Glutamatergic neuron (in vitro differentiated cells): ENCODE data around the gene ENSA. TPM values are rescaled to one million over a fixed set of nuclear protein-coding genes. Genes with fewer than 3 reads are reported as not detected.
"Not testable (repeated sequence)": the region's sequence is repeated elsewhere in the genome, so short reads cannot be mapped to it uniquely, and the experiment has no call there.

Experiments used
- DNase-seq: peaks from one replicate; pipeline ENCODE4 v3.0.0; 2022
- H3K27ac Mint-ChIP-seq: one replicate; pipeline ENCODE4 v1.8.0; 2020; ENCODE audit warnings: mild to moderate bottlenecking, mixed read lengths, inconsistent platforms; ENCODE audit not compliant: unreplicated experiment
- H3K27me3 Mint-ChIP-seq: one replicate; pipeline ENCODE4 v1.8.0; 2020; ENCODE audit warnings: mild to moderate bottlenecking, moderate library complexity, mixed read lengths, inconsistent platforms; ENCODE audit not compliant: unreplicated experiment
- H3K36me3 Mint-ChIP-seq: one replicate; pipeline ENCODE4 v1.8.0; 2020; ENCODE audit warnings: mild to moderate bottlenecking, mixed read lengths, inconsistent platforms; ENCODE audit not compliant: unreplicated experiment
- H3K4me1 Mint-ChIP-seq: one replicate; pipeline ENCODE4 v1.8.0; 2020; ENCODE audit warnings: mild to moderate bottlenecking, low read depth, mixed read lengths, inconsistent platforms; ENCODE audit not compliant: unreplicated experiment
- H3K4me3 Mint-ChIP-seq: one replicate; pipeline ENCODE4 v1.8.0; 2020; ENCODE audit warnings: mild to moderate bottlenecking, mixed read lengths, inconsistent platforms; ENCODE audit not compliant: unreplicated experiment
- H3K9me3 Mint-ChIP-seq: one replicate; pipeline ENCODE4 v1.8.0; 2020; ENCODE audit warnings: mild to moderate bottlenecking, moderate library complexity, mixed read lengths, inconsistent platforms; ENCODE audit not compliant: unreplicated experiment
- total RNA-seq: library from RNA; stranded (reverse); fragmentation: NEBNext Ultra II Directional; extraction: Animal tissue kit (Norgen Biotek cat#: 25700); gene quantifications from one replicate; pipeline ENCODE4 v1.2.1, GENCODE V29; 2021; ENCODE audit not compliant: unreplicated experiment
- TF ChIP-seq, protein P1 (sequence below): fragments of 200-600 bp; sonication (generic); IDR thresholded peaks from one replicate; pipeline ENCODE4 v1.5.0; 2021; ENCODE audit not compliant: partially characterized antibody, unreplicated experiment

The ENSA gene
- total RNA-seq, 1 donor from 2014 or later: 122 TPM

DNA sequence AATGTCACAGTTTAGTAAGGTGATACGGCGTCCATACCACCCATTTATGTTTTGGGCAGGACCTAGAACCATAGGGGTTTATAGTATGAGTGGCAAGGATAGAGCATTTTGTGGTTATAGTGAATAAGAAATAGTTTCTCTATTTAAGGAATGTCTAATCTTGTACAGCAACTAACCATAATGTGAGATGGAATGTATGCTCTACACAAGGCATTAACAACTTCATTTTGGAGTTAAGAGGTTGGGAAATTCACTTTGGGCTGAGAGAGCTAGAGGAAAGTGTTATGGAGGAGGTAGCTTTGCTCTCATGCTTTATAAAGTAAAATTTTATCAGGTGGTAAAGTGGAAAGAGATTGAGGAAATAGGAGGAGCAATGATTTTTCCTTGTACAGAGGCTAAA lies 47.0 kb downstream of the ENSA start:
- H3K27me3 Mint-ChIP-seq: peaks cover 8% of the 10 kb centered on the region
- no peak overlapping the region for H3K4me3 Mint-ChIP-seq
- peaks cover 12% of the 10 kb centered on the region for H3K9me3 Mint-ChIP-seq
- no peak for DNase-seq
- H3K27ac Mint-ChIP-seq: no peak overlapping the region
- H3K4me1 Mint-ChIP-seq: peaks cover 4% of the 10 kb centered on the region
- TF ChIP-seq, protein P1, sequence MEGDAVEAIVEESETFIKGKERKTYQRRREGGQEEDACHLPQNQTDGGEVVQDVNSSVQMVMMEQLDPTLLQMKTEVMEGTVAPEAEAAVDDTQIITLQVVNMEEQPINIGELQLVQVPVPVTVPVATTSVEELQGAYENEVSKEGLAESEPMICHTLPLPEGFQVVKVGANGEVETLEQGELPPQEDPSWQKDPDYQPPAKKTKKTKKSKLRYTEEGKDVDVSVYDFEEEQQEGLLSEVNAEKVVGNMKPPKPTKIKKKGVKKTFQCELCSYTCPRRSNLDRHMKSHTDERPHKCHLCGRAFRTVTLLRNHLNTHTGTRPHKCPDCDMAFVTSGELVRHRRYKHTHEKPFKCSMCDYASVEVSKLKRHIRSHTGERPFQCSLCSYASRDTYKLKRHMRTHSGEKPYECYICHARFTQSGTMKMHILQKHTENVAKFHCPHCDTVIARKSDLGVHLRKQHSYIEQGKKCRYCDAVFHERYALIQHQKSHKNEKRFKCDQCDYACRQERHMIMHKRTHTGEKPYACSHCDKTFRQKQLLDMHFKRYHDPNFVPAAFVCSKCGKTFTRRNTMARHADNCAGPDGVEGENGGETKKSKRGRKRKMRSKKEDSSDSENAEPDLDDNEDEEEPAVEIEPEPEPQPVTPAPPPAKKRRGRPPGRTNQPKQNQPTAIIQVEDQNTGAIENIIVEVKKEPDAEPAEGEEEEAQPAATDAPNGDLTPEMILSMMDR: no peak
- peaks cover 3% of the 10 kb centered on the region for H3K36me3 Mint-ChIP-seq

DNA sequence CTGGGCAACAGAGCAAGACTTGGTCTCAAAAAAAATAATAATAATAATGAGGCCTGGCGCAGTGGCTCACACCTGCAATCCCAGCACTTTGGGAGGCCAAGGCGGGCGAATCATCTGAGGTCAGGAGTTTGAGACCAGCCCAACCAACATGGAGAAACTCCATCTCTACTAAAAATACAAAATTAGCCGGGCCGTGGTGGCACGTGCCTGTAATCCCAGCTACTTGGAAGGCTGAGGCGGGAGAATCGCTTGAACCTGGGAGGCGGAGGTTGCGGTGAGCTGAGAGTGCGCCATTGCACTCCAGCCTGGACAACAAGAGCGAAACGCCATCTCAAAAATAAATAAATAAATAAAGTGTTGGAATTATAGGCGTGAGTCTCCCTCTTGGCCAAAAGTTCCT lies 47.5 kb downstream of the ENSA start:
- not testable (repeated sequence) for H3K36me3 Mint-ChIP-seq, H3K27me3 Mint-ChIP-seq, H3K4me1 Mint-ChIP-seq, H3K27ac Mint-ChIP-seq, H3K4me3 Mint-ChIP-seq, DNase-seq
- peaks cover 14% of the 10 kb centered on the region for H3K9me3 Mint-ChIP-seq

DNA sequence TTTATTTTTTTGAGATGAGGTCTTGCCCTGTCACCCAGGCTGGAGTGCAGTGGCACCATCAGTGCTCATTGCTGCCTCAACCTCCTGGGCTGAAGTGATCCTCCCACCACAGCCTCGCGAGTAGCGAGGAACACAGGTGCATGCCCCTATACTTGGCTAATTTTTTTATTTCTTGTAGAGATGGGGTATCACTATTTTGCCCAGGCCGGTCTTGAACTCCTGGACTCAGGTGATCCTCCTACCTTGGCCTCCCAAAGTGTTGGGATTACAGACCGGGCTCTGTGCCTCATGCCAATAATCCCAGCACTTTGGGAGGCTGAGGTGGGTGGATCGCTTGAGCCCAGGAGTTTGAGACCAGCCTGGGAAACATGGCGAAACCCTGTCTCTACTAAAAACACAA lies 48.0 kb downstream of the ENSA start:
- not testable (repeated sequence) for H3K4me1 Mint-ChIP-seq, H3K36me3 Mint-ChIP-seq, DNase-seq, H3K27me3 Mint-ChIP-seq, H3K27ac Mint-ChIP-seq, H3K4me3 Mint-ChIP-seq
- peaks cover 15% of the 10 kb centered on the region for H3K9me3 Mint-ChIP-seq

DNA sequence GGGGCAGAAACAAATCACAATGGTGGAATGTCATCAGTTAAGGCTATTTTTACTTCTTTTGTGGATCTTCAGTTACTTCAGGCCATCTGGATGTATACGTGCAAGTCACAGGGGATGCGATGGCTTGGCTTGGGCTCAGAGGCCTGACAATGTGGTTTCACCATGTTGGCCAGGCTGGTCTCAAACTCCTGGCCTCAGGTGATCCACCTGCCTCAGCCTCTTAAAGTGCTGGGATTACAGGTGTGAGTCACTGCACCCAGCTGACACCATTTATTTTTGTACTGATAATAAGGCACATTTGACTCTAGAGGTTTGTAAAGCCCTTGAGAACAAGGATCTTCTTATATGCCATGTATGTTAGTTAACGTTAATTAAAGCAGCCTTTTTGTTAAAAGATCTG lies 48.4 kb downstream of the ENSA start:
- peak overlapping the region; percentile 96 for H3K4me3 Mint-ChIP-seq
- peaks cover 15% of the 10 kb centered on the region for H3K9me3 Mint-ChIP-seq
- not testable (repeated sequence) for H3K36me3 Mint-ChIP-seq, H3K4me1 Mint-ChIP-seq, H3K27me3 Mint-ChIP-seq, DNase-seq
- peak overlapping the region; percentile 97 for H3K27ac Mint-ChIP-seq

DNA sequence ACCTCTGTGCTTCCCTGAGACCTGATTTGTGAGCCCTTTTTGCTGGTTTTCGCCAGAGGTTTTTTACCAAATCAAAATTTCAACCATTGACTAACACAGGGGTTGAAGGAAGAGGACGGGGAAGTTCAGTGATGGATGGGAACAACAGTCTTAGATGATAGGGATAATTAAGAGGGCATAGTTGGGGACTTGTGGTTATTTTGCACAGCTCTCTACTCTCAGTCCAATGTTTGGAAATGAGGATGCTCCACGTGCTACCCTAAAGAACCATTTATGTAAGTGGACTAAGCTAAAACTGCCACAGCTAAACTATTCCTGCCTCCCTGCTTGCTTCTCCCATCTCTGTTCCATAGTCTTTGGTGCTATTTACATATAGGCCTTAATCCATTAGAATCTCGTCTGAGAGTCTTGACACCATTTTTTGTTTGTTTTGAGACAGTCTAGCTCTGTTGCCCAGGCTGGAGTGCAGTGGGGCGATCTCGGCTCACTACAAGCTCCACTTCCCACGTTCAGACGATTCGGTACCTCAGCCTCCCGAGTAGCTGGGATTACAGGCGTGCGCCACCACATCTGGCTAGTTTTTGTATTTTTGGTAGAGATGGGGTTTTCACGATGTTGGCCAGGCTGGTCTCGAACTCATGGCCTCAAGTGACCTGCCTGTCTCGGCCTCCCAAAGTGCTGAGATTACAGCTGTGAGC lies 49.3 kb downstream of the ENSA start:
- peak overlapping the region; percentile 96 for H3K4me3 Mint-ChIP-seq
- TF ChIP-seq, protein P1: no peak

DNA sequence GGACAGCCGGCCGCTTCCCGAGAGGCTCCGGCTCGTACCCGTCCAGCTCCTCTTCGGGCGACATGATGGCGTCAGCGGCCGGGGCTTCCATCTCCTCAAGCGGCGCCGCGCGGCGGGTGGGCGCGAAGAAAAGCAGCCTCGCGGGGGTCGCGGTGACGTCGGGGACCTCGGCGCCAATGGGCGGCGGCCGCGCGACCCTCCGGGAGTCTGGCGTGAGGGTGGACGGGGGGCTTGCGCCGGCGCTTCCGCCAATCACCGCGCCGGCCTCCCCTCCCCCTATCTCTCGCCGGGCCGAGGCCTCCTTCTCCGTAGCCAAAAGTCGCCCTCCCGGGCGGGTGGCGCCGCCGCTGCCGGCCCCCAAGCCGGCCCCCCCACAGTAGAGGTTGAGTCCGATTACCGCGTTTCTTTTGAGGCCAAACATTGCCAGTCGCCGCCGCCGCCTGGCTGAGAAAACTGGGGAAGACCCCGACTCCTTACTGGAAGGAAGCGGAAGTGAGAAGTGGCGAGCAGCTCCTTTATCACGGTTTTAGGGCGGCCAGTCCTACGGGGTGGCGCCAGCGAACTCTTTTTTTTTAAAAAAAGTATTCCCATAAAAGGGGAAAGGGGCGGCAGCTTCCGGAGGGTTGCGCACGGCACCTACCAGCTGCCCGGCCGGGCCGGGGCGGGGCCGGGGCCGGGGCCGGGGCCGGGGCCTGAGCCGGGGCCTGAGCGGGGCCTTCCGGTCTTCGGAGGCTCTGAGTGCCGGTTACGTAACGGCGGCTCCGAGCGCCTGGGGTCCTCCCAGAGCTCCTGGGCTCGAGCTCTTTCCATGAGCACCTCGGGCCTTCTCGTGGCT lies 50.1 kb downstream of the ENSA start, which contains the start of gene MCL1:
TSS of gene MCL1 (minus strand) at position 501 of the 835 bp plus-strand sequence. CDS start at position 421, 80 bp downstream.
- peaks cover 14% of the 10 kb centered on the region for H3K4me1 Mint-ChIP-seq
- H3K36me3 Mint-ChIP-seq: peaks cover 6% of the 10 kb centered on the region
- H3K27ac Mint-ChIP-seq: peak within 1 kb of the TSS; percentile 97
- H3K27me3 Mint-ChIP-seq: peaks cover 8% of the 10 kb centered on the region
- TF ChIP-seq, protein P1: no peak
- peaks cover 15% of the 10 kb centered on the region for H3K9me3 Mint-ChIP-seq
- H3K4me3 Mint-ChIP-seq: peak within 1 kb of the TSS; percentile 96
- peak; percentile 94 for DNase-seq

More for the DNA sequence above, 49.3 kb downstream of the ENSA start:
- no peak for DNase-seq
- Mint-ChIP-seq H3K36me3 (peaks cover 6% of the 10 kb centered on the region), H3K27me3 (peaks cover 8% of the 10 kb centered on the region), H3K4me1 (peaks cover 14% of the 10 kb centered on the region), H3K27ac (peak overlapping the region; percentile 97), H3K9me3 (peaks cover 15% of the 10 kb centered on the region)
